ENCODE measurements around the gene EML1.

Gene EML1

DNA sequence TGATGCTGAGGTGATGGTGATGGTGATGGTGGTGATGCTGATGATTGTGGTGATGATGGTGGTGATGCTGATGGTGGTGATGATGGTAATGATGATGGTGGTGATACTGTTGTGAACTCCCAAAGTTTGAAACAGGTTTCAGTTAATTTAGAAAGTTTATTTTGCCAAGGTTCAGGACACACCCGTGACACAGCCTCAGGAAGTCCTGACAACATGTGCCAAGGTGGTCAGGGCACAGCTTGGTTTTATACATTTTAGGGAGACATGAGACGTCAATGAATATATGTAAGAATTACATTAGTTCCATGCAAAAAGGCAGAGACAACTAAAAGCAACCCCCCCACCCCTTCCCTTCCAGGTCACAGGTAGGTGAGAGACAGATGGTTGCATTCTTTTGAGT is 159.2 kb downstream of the EML1 start:
- DNase-seq (ENCODE audit: low read depth in 2 of 2, low spot score in 1 of 2): no peak

DNA sequence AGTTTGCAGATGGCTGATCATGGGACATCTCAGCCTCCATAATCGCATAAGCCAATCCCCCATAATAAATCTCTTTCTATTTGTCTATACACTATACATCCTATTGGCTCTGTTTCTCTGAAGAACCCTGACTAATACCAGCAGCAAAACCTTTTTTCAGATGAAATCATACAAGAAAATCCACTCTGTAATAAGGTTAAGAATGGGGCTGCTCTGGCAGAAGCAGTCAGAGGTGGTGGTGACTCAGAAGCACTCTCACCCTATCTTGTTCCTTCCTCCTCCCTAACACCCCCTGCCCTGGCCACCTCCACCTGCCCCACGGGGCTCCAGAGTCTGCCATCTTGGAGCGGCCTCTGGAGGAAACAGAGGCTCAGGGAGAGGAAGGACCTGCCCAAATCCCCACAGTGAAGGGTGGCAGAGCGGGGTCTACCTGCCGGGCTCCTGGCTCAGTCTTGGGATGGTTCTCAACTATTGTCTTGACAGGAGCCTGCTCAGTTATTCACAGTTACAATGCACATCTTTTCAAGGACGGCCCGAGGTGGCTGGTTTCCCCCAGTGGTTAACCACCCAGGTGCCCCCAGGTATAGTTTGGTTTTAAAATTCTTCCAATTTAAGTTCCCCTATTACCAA is 162.7 kb downstream of the EML1 start:
- no peak for DNase-seq (ENCODE audit: low read depth in 2 of 2, low spot score in 1 of 2)

DNA sequence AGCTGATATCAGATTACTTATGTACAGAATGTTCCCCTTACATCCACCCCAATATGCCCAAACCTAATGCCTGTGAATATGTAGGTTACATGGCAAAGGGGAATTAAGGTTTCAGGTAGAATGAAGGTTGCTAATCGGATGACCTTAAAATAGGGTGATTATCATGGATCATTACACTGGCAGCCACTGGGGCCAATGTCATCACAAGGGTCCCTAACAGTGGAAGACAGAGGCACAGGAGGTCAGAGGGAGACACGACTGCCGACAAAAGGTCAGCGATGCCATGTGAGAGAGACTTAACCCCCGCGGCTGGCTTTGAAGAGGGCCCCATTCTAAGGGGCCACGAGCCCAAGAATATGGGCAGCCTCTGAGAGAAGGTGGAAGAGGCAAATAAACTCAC is 165.2 kb downstream of the EML1 start:
- DNase-seq (ENCODE audit: low read depth in 2 of 2, low spot score in 1 of 2): no peak

DNA sequence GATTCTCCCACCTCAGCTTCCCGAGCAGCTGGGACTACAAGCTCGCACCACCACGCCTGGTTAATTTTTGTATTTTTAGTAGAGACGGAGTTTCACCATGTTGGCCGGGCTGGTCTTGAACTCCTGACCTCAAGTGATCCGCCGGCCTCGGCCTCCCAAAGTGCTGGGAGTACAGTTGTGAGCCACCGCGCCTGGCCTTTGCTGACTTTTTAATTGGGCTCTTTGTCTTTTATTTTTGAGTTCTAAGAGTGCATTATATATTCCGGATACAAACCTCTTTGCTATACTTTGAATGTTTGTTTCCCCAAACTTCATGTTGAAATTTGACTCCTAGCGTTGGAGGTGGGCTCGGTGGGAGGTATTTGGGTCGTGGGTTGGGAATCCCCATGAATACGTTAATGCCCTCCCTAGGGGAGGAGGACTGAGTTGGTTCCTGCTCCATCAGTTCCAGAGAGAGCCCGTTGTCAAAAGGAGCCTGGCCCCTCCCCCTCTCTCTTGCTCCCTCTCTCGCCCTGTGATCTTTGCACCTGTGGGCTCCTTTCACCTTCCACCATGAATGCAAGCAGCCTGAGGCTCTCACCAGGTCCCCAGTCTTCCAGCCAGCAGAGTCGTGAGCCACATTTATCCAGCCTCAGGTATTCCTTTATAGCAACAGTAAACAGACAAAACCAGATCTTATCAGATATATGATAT is 168.8 kb downstream of the EML1 start:
- DNase-seq (ENCODE audit: low read depth in 2 of 2, low spot score in 1 of 2): no peak

DNA sequence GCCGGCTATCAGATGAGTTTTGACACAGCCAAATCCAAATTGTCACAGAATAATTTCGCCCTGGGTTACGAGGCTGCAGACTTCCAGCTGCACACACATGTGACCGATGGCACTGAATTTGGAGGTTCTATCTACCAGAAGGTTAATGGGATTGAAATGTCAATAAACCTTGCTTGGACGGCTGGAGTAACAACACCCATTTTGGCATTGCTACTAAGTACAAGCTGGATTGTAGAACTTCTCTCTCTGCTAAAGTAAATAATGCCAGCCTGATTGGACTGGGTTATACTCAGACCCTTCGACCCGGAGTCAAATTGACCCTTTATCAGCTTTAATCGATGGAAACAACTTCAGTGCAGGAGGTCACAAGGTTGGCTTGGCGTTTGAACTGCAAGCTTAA is 171.8 kb downstream of the EML1 start:
- no peak for DNase-seq (ENCODE audit: low read depth in 2 of 2, low spot score in 1 of 2)

DNA sequence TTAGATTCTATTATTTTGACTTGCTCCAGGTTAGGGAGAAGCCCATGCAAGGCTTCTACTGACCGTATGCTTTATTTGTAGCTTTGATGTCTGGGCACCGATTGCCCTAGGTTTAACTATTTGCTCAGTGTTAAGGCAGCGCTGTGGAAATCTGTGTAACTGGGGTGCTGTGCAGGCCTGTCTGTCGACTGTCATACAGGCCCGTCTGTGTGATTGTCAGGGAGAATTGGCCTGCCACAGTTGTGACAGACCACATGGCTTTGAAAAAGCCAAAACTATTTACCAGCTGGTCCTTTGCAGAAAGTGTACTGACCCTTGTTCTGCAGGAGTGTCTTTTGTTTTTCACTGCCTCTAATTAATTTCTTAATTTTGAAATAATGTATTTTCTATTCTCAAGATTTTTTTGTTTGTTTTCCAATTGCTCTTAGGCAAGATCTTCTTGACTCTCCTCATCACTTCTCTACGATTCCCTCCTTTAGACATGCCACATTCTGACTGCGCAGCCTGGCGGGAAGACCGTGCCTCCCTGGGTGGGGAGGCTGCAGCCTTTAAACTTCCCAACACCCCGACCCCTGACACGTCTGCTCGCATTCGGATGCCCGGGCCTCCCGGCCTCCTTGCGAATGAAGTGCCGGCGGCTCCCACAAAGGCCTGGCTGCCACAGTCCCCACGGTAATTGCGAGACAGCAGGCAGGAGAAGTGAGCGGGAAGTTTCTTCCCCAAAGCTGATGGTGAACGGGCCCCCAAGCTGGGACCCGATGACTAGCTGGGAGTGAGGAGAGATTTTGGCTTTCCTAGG is 173.0 kb downstream of the EML1 start:
- no peak for DNase-seq (ENCODE audit: low read depth in 2 of 2, low spot score in 1 of 2)

DNA sequence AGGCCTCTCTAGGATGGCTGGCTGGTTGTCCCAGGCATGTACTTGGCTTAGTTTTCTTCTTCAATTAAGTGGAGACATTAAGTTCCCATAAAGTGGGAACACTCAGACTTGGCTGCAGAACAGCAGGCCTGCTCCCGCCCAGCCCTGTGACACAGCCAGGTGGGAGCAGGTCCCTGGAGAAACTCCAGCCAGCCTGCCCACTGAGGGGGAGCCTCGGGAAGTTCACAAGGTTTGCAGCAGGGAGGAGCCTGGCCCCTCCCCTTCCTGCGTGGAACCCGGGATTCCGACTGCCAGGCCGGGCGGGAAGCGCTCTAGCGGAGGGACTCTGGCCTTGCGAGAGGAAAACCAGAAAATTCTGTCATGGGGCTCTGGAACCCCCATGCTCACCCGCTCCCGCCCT is 173.7 kb downstream of the EML1 start:
- no peak for DNase-seq (ENCODE audit: low read depth in 2 of 2, low spot score in 1 of 2)

DNA sequence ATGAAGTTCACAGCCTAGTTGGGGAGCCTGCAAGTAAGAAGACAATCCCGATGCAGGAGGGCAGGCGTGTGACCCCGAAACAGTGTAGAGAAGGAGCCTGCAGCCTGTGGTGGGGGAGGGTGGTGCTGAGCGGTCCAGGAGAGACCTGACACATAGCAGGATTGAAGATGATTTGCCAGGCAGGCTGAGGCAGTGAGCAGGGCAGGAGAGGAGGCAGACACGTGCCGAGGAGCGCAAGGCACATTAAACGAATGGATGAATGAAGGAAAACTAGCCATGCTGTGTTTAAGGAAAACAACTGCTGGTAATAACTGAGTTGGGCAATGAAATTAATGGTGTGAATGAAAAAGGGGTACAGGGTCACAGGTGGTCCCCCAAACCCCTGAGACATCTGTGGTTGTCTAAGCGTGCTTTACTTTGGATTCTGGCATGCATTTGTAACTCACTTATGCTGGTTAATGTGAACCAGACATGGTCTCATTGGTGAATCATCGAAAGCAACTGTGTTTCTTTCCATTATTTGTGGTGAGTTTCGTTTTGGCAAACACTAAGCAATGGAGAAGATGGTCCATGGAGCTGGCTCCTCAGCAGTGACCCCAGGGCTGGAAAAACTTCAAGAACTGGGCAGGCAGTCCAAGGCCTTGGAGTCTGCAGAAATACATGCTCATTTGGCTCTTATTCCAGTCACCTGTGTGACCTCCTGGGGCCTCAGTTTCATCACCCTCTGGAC is 175.1 kb downstream of the EML1 start:
- no peak for DNase-seq (ENCODE audit: low read depth in 2 of 2, low spot score in 1 of 2)

DNA sequence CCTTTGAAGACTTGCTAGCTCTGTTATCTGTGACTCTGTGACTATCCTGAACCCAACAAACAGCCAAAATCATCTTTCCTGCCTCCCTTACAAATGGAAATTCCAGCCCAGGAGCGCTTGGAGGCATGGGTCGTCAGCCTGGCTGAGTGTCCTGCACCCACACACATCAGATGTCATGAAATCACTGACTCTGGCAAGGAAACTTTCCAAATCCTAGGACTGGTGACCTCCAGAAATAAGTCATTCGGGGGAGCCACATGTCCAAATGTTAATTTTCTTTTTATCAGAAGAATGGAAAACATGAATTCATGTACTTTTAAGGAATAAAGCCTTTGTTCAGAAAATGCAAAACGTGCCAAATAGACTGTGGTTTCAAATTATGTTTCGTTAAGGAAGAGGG is 175.7 kb downstream of the EML1 start:
- DNase-seq (ENCODE audit: low read depth in 2 of 2, low spot score in 1 of 2): no peak

DNA sequence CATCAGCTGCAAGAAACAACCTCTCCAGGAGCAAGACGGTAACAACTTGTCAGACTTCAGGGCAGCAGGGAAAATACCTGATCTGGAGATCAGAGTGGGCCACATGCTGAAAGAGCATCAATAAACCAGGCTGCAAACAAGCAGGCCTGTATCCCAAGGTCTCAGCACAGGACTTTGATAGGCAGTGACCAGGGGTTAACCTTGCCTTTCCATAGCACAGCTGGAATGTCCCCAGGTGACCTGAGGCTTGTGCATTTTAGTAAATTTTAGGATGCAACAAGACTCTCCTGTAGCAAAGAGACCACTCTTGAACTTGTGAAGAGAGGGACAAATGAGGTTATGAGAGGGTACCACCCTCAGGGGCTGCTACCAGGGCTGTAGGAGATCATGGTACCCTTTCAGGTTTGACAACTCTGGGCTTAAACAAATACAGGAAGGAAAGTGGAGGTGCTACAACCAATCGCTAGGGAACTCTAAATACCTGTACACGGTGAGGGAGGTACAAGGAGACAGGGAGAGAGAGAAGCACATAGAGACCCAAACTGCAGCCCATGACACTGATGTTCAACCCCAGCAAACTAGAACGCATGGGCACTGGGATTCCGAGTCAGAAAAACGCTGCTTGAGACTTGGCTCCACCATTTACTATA is 176.6 kb downstream of the EML1 start:
- DNase-seq (ENCODE audit: low read depth in 2 of 2, low spot score in 1 of 2): no peak

DNA sequence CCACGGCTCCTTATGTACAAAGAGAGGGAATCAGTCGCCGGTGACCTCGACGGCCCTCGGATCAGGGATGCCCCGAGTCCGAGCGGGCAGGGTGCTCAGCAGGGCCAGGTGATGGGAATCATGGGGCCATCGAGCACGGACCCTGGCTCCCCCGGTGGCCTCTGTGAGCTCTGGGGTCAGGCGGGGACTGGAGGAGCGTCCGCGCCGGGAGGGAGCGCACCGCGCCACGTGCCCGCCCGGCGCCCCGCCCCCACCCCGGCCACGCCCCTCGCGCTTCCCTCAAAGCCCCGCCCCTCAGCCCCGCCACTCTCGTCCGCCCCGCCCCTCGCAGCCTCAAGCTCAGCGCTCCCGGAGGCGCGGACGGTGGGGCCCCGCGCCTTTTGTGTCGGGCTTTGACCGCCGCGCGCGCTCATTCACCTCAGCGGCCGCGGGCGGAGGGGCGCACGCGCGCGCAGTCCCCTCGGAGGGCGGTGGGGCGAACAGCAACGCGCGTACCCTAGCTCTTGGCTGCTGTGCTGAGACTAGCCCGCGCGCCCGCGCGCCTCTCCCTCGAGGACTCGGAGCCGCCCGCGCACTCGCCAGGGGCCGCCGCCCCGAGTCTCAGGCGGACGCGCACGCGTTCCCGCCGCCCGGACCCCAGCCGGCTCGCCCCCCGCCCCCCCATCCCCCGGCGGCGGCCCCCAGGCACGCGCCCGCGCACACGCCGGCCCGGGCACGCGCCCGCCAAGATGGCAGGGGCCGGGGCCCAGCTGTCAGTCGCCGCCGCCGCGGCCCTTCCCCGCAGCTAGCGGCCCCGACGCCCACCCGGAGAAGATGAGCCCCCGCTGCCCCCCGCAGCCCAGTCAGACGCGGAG is 178.1 kb downstream of the EML1 start:
- peak; percentile 49 to 70 for DNase-seq (ENCODE audit: low read depth in 2 of 2, low spot score in 1 of 2)

DNA sequence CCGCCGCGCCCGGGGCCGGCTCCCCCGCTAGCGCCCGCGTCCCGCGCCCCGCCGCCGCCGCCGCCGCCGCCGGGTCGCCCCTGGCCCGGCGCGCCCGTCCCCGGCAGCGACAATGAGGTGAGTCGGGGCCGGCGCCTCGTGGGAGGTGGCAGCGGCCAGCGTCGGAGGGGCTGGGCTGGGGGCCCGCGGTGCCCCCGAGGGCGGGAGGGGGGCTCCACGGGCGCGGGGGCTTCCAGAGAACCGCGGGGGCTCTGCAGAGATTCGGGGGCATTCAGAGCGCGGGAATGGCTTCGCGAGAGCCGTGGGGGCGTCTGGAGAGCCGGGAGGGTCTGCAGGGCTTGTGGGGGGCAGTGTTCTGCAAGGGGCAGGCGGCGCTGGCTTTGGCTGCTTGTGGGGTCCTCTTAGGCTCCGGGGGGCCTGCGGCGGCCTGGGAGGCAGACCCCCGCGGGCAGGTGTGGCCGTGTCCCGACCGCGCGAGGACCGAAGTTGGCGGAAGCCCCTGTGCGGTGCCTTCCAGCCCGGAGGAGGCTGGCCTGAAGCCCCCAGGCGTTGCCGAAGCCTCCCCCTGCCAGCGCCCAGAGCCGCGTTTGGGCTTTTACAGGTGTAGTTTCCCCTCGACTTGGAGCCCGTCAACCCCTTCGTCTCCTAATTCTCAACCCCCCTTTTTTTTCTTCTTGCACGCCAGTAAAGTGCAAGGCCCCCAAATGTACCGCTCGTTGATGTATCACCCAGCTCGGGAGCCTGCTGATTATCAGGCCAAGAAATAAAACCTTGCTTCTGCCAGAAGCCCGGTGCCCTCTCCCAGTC is 178.9 kb downstream of the EML1 start:
- no peak for DNase-seq (ENCODE audit: low read depth in 2 of 2, low spot score in 1 of 2)

DNA sequence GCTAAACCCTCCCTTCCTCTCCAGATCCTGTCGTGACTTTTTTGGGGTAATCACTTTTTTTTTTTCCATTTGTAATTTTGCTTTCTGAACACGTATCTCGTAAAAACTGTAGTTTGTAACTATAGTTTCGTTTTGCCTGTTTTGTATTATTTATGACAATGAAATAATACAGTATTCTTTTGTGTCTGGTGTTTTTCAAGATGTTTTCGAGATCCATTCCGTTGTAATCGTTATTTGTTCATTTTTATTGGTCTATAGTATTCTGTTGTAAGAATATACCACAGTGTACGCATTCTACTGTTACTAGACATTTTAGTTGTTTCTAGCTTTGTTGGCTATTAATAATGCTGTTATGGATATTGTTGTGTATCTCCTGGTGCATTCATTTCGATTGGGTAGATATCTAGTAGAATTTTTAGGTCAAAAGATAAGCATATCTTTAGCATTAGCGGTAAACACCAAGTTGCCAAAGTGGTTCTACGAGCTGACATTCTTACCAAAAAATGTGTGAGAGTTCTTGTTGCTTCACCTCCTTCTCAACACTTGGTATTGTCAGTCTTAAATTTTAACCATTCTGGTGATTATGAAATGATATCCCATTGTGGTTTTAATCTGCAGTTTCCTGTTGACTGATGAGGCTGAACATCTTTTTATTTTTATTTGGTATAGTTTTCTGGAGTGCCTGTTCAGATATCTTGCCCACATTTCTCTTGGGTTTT is 179.7 kb downstream of the EML1 start:
- no peak for DNase-seq (ENCODE audit: low read depth in 2 of 2, low spot score in 1 of 2)

DNA sequence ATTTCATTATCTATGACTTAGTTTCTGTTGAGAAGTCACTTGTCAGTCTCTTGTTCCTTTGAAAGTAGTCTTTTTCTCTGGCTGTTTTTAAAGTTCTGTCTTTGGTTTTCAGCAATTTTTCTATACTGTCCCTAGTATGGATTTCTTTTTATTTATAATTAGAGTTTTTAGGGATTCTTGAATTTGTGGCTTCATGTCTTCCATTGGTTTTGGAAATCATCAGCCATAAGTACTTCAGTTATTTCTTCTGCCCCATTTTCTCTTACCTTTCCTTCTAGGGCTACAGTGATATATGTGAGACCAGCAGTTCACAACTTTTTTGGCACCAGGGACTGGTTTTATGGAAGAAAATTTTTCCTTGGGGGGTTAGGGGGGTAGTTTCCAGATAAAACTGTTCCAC is 182.0 kb downstream of the EML1 start:
- DNase-seq (ENCODE audit: low read depth in 2 of 2, low spot score in 1 of 2): no peak

DNA sequence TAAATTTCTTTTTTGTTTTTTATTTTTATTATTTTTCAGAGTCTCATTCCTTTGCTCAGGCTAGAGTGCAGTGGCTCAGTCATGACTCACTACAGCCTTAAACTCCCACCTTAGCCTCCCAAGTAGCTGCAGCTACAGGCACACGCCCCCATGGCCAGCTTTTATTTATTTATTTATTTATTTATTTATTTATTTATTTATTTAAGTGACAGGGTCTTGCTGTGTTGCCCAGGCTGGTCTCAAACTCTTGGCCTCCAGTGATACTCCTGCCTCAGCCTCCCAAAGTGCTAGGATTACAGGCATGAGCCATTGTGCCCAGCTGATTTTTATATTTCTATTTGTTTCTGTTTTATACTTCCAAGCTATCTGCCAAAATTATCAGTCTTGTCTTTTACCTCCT is 182.8 kb downstream of the EML1 start:
- no peak for DNase-seq (ENCODE audit: low read depth in 2 of 2, low spot score in 1 of 2)

DNA sequence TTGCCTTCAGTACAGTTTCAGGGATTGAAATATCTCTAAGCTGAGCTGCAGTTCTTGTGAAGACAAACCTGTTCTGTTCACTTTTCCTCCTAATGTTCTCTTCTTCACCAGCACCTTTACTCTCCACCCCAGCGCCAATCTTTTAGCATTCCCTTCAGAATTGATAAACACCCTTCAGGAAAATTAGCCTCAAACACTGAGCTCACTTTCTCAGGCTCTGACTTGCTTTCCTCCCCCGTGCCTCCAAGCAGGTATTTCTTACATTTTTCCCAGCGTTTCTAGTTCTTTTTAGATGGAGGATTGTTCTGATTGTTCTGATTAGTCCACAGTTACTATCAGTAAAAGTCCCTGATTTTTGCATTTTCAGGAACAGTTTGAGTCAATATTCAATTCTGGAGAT is 183.5 kb downstream of the EML1 start:
- DNase-seq (ENCODE audit: low read depth in 2 of 2, low spot score in 1 of 2): no peak

DNA sequence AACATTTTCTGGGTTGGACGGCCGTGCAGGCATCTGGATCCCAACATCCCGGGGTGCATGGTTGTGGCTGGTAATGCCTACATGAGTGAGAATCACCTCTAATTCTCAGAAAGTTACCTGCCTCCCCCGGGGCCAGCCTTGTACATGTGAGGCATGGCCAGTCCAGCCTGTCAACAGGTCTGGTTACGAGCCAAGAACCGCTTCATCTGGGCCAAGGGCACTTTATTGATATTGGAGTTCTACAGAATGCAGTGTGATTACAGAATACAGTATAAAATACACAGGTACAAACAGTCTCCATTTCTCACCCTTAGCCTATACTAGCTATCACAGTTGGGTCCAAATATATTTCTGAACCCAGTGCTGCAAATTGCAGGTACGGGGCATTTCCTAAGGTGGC is 187.1 kb downstream of the EML1 start:
- DNase-seq (ENCODE audit: low read depth in 2 of 2, low spot score in 1 of 2): no peak

DNA sequence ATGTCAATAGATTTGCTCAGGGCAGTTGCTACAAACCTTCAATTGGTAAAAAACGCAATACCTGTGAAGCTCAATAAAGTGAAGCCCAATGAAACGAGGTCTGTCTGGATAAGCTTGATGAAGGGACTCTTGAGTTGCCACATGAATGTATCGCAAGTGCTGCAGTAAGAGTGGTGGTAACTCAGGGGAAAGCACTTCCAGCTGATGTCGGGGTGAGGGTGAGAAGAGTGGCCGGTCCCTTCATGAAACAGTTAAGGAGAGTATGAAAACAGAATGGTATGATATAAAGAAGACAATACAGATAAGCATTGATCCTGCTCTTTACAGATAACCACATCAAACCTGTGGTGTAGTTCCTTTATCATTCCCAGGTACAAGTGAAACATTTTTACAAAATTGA is 188.6 kb downstream of the EML1 start:
- DNase-seq (ENCODE audit: low read depth in 2 of 2, low spot score in 1 of 2): no peak

All from stimulated activated CD8-positive, alpha-beta memory T cell treated with anti-CD3 and anti-CD28 coated beads, Interleukin-4, amount 100 ng/mL, for 4 hours (primary cell).